ENCODE data around the gene CLEC4G. TPM values are rescaled to one million over a fixed set of nuclear protein-coding genes. Genes with fewer than 3 reads are reported as not detected.

Gene CLEC4G
- total and polyA plus RNA-seq, 2 donors (not counting 3 experiments of a cell fraction or from before 2014, with no cell fraction given), result not detected

GRCh38 chr19:7687177-7687576 is 44.7 kb downstream of the CLEC4G start:
- Histone ChIP-seq H3K4me2 (ENCODE audit: insufficient read depth, low read length) (no peak overlapping the region), H3K4me3 (replicated peaks in 1 of 3; ENCODE audit: insufficient read depth in 1 of 3, low read depth in 1 of 3, low read length in 3 of 3) (no peak overlapping the region), H3K27me3 (ENCODE audit: control insufficient read depth in 2 of 2, insufficient read depth in 2 of 2, low read length in 2 of 2) (no peaks in the 10 kb centered on the region), H3K36me3 (ENCODE audit: control insufficient read depth in 2 of 2, extremely low read depth in 1 of 2, insufficient read depth in 2 of 2, low read length in 2 of 2) (peaks cover 0 to 3% of the 10 kb centered on the region in 2 experiments), H3K27ac (ENCODE audit: insufficient read depth, low read depth, low read length) (no peak overlapping the region), H3K4me1 (ENCODE audit: control insufficient read depth, extremely low read depth, insufficient read depth, low read length) (no peaks in the 10 kb centered on the region), H3K9me3 (replicated peaks; ENCODE audit: control insufficient read depth, insufficient read depth, low read length) (no peaks in the 10 kb centered on the region), H3K79me2 (ENCODE audit: control insufficient read depth, insufficient read depth, low read length) (peaks cover 7% of the 10 kb centered on the region), H2AFZ (ENCODE audit: low read depth, low read length) (no peak overlapping the region), H4K20me1 (replicated peaks; ENCODE audit: control insufficient read depth, extremely low read depth, insufficient read depth, low read length) (no peaks in the 10 kb centered on the region), H3K9ac (replicated peaks; ENCODE audit: extremely low read depth, insufficient read depth, low read length) (no peak overlapping the region), H3K9me1 (replicated peaks; ENCODE audit: control insufficient read depth, extremely low read depth, insufficient read depth, low read length) (no peaks in the 10 kb centered on the region)
- ChIA-PET CTCF (no interaction called here), POLR2A (no interaction called here)
- no TSS peak for BruUV-seq (replicated peaks)
- FAIRE-seq (no peak), DNase-seq (ENCODE audit: low read depth, low spot score) (no peak)
- dilution Hi-C loops (cut with MboI; ENCODE audit: extremely low pct_ligation_motif_present, low sequenced_read_pairs) (no loop called here), intact Hi-C loops (cut with micrococcal nuclease) (no loop called here)
- TF ChIP-seq POLR2A (IDR thresholded peaks at IDR 0.05; ENCODE audit: low read depth, low read length) (no peak), FOS (IDR thresholded peaks at IDR 0.05; ENCODE audit: borderline replicate concordance, insufficient read depth, low read length) (no peak), GATA2 (IDR thresholded peaks at IDR 0.05; ENCODE audit: insufficient read depth, insufficient read length, low read depth, low read length) (no peak), MYC (IDR thresholded peaks at IDR 0.05; ENCODE audit: low read depth, low read length) (no peak)

- Histone ChIP-seq H3K4me2 (ENCODE audit: insufficient read depth, low read length) (no peak overlapping the region), H3K36me3 (ENCODE audit: control insufficient read depth in 2 of 2, extremely low read depth in 1 of 2, insufficient read depth in 2 of 2, low read length in 2 of 2) (peaks cover 0 to 3% of the 10 kb centered on the region in 2 experiments), H3K79me2 (ENCODE audit: control insufficient read depth, insufficient read depth, low read length) (peaks cover 21% of the 10 kb centered on the region), H3K9me3 (replicated peaks; ENCODE audit: control insufficient read depth, insufficient read depth, low read length) (no peaks in the 10 kb centered on the region), H3K9ac (replicated peaks; ENCODE audit: extremely low read depth, insufficient read depth, low read length) (no peak overlapping the region), H3K27me3 (ENCODE audit: control insufficient read depth in 2 of 2, insufficient read depth in 2 of 2, low read length in 2 of 2) (no peaks in the 10 kb centered on the region), H3K4me1 (ENCODE audit: control insufficient read depth, extremely low read depth, insufficient read depth, low read length) (peaks cover 7% of the 10 kb centered on the region), H3K9me1 (replicated peaks; ENCODE audit: control insufficient read depth, extremely low read depth, insufficient read depth, low read length) (no peaks in the 10 kb centered on the region), H3K27ac (ENCODE audit: insufficient read depth, low read depth, low read length) (no peak overlapping the region), H4K20me1 (replicated peaks; ENCODE audit: control insufficient read depth, extremely low read depth, insufficient read depth, low read length) (no peaks in the 10 kb centered on the region), H3K4me3 (replicated peaks in 1 of 3; ENCODE audit: insufficient read depth in 1 of 3, low read depth in 1 of 3, low read length in 3 of 3) (no peak overlapping the region), H2AFZ (ENCODE audit: low read depth, low read length) (no peak overlapping the region)
- no peak for FAIRE-seq
- no peak for DNase-seq (ENCODE audit: low read depth, low spot score)
- TF ChIP-seq POLR2A (IDR thresholded peaks at IDR 0.05; ENCODE audit: low read depth, low read length), result peak; percentile 10
- no peak for TF ChIP-seq EZH2 (IDR thresholded peaks at IDR 0.05; ENCODE audit: borderline replicate concordance, low read depth, low read length, severe bottlenecking)
- TF ChIP-seq CTCF (IDR thresholded peaks at IDR 0.05; ENCODE audit: extremely low read depth in 1 of 2, insufficient read depth in 1 of 2, low read depth in 1 of 2, low read length in 2 of 2), result no peak
- TF ChIP-seq FOS (IDR thresholded peaks at IDR 0.05; ENCODE audit: borderline replicate concordance, insufficient read depth, low read length), result no peak
- no peak for TF ChIP-seq MYC (IDR thresholded peaks at IDR 0.05; ENCODE audit: low read depth, low read length)
- BruUV-seq (replicated peaks), result no TSS peak
- ChIA-PET CTCF (interaction anchor here (0.6 to 1.7 kb wide), 5 partner anchors 113 to 319 kb away, joined by 3 to 7 read pairs (median 3); no protein-coding TSS in a partner anchor), POLR2A (no interaction called here)
- intact Hi-C loops (cut with micrococcal nuclease), result no loop called here
- dilution Hi-C loops (cut with MboI; ENCODE audit: extremely low pct_ligation_motif_present, low sequenced_read_pairs), result no loop called here
Measured at GRCh38 chr19:7685546-7686445, 46.1 kb downstream of the CLEC4G start.

Data from endothelial cell of umbilical vein (primary cell).